GM12892 (cell line): ENCODE results near the gene ABHD2.

Source experiments
- POLR2A ChIP-seq: IDR thresholded peaks from 2 replicates; pipeline ENCODE4 v1.6.1; 2011; ENCODE audit warnings: low read depth, low read length, control low read depth
- POLR2AphosphoS5 ChIP-seq: IDR thresholded peaks from 2 replicates; pipeline ENCODE4 v1.6.1; 2011; ENCODE audit warnings: low read depth, low read length, control low read depth
- TAF1 ChIP-seq: IDR thresholded peaks from 2 replicates; pipeline ENCODE4 v1.6.1; 2011; ENCODE audit warnings: low read depth, mild to moderate bottlenecking, control low read depth, low read length, borderline replicate concordance

DNA sequence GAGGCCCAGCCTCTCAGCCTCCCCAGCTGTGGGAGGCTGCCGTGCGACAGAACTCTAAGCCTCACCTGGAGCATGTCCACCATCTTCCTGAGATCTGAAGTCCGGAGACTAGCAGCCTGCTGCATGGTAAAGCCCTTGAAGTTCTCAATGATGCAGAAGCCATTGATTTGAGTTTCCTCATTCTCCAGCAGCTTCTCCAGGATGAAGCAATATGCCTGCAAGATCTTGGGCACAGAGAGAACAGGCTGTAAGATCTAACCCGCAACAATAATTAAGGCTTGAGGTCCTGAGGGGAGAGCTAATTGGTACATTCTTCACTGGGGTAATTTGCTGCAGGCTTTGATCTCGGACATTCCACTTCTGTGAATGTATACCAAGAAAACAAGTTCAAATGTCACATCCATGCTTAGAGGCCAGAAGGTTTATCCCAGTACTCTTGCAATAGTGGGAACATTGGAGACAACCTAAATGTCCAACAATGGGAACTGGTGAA is 123.5 kb downstream of the ABHD2 start:
- TF ChIP-seq POLR2AphosphoS5 (no peak), POLR2A (no peak), TAF1 (no peak)
